ENCODE results near the gene FOXP3.

Gene FOXP3

DNA sequence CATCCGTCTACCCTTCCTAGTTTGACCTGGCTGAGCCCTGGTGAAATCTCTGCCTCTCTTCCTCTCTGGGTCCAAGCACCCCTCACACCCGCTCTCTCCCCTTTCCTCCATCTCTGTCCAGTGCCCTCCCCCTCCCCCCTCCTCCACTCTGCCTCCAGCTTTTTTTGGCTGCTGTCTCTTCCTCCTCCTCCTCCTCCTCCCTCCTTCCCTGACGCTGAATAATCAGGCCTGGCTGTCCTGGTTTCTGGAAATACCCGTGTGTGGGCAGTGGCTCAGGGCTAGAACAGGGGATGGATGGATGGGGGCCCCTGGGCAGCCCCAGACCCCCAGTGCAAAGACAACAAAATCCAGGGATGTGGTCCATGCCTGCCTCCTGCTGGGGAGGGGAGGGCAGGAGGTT is 59.8 kb downstream of the FOXP3 start:
- H3K4me3 ChIP-seq (replicated peaks; ENCODE audit: low read depth, low read length), result no peak overlapping the region
- no peak for TF ChIP-seq CTCF (IDR thresholded peaks at IDR 0.05; ENCODE audit: low read depth, low read length, missing control alignments)
- DNase-seq (ENCODE audit: extremely low read depth, low read depth), result no peak

DNA sequence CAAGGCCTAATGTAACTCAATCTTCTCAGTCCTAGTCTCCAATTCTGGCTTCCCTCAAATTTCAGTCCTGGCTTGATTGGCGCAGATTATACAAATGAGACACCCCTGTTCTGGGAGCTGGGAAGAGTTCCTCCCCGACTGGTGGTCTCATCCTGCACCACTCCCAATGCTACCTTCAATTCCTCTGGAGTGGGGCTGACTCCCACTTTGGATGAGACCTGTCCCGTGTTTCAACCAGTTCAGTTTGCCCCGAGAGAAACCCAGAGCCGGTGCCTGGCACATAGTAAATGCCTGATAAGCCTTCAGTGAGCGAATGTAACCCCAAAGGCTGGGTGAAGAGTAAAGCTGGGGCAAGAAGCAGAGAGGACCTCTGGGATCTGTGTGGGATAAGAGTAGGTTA is 60.5 kb downstream of the FOXP3 start:
- no peak for DNase-seq (ENCODE audit: extremely low read depth, low read depth)
- TF ChIP-seq CTCF (IDR thresholded peaks at IDR 0.05; ENCODE audit: low read depth, low read length, missing control alignments), result no peak
- no peak overlapping the region for H3K4me3 ChIP-seq (replicated peaks; ENCODE audit: low read depth, low read length)

DNA sequence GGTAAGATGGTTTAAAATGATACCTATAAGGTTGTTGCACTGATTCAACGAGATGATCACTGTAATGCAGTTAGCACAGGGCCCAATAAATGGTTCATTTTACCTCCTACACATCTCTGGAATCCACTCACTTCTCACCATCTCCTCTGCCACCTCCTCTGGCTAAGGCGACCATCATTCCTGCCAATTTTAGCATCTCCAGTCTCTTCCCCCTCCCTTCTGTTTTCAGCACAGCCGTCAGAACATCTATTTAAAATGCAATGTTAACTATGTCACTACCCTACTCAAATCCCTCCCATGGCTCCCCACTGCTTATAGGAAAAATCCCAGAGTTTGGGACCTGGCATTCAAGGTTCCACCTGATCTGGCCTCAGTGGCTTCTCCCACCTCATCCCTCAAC is 61.0 kb downstream of the FOXP3 start:
- DNase-seq (ENCODE audit: extremely low read depth, low read depth), result no peak
- no peak for TF ChIP-seq CTCF (IDR thresholded peaks at IDR 0.05; ENCODE audit: low read depth, low read length, missing control alignments)

DNA sequence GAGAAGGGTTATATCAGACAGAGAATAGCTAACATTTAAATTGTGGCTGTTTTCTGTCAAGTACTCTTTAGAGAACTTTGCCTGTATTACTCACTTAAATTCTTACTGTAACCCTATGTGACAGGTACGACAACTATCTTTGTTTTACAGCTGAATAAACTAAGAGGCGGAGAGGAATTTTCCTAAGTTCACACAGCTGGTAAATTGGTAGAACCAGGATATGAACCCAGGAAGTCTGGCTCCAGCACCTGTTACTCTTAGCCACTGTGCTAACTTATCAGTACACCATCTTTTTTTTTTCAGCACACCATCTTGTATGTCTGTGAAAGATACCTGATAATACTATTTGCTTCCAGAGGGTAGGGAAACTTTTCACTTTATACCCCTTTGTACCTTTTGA is 62.5 kb downstream of the FOXP3 start:
- TF ChIP-seq CTCF (IDR thresholded peaks at IDR 0.05; ENCODE audit: low read depth, low read length, missing control alignments), result no peak
- no peak for DNase-seq (ENCODE audit: extremely low read depth, low read depth)
- no peak overlapping the region for H3K4me3 ChIP-seq (replicated peaks; ENCODE audit: low read depth, low read length)

More for the DNA sequence above, 61.0 kb downstream of the FOXP3 start:
- H3K4me3 ChIP-seq (replicated peaks; ENCODE audit: low read depth, low read length), result no peak overlapping the region
